Lower leg skin (tissue), 3 donors: ENCODE measurements around the gene FAM118A.

Source experiments
- CTCF ChIP-seq, 3 donors: fragments of 450-650 bp; IDR thresholded peaks; one replicate each; pipeline ENCODE4 v1.5.1; 2016; ENCODE audit warnings: antibody characterized with exemption in 3 of 3, mild to moderate bottlenecking in 3 of 3, moderate library complexity in 2 of 3
- POLR2A ChIP-seq, 2 donors: fragments of 450-650 bp; IDR thresholded peaks; one replicate each; pipeline ENCODE4 v1.6.1; 2016 to 2017; ENCODE audit warnings: antibody characterized with exemption in 2 of 2, mild to moderate bottlenecking in 1 of 2, moderate library complexity in 1 of 2

- TF ChIP-seq CTCF (IDR thresholded peaks at IDR 0.05): no peak
- no peak for TF ChIP-seq POLR2A (IDR thresholded peaks at IDR 0.05)
Measured at GRCh38 chr22:45320357-45320976, 10.7 kb downstream of the FAM118A start.
